ENCODE data around the gene TBC1D9. TPM values are rescaled to one million over a fixed set of nuclear protein-coding genes. Genes with fewer than 3 reads are reported as not detected.

TBC1D9 gene
- total and polyA plus RNA-seq, 10 of the 15 experiments (the other 5 are each of a cell fraction or from before 2014, with no cell fraction given): 0.87 to 14.9 (median 7.1) TPM

DNA sequence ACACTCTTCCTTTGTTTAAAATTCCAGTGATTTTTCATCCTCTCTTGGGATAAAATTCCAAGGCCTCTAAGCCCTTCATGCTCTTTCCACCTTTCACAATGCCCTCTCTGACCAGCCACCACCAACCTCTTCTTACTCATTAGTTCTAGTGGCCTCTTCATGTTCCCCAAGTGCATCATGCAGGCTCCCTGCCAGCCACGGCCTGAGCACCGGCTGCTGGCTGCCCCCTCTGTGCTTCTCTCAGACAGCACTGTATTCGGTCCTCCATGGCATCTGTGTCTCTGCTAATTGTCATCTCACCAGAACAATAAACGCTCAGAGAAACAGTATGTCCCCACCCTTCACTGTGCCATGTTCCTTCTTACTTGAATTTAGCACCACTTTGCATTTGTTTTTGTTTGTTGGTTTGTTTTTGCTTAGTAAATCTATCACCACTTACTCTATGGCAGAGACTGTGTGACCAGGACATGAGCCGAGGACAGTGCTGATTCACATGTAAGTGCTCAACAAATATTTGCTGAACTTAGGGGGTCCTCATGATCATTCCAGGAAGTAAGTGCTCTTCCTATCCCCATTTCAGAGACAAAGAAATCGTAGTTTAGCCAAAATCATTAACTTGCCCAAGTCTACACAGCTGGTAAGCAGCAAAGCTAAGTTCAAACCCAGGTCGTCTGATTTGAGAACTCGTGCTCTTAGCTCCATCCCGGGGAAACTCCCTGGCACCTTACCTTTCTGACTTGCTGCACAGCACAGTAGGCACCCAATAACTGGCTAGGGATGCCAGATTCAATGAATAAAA, 110.4 kb downstream of the TBC1D9 start:
- H2AFZ ChIP-seq (ENCODE audit: control insufficient read depth, low read depth, low read length): no peak overlapping the region
- H3K27ac ChIP-seq (ENCODE audit: control insufficient read depth, insufficient read depth): no peak overlapping the region
- no peak for FAIRE-seq
- RAD21 ChIA-PET (ENCODE audit: unreplicated experiment): no interaction called here
- H3K9ac ChIP-seq (ENCODE audit: control insufficient read depth, insufficient read depth, low read length): no peak overlapping the region
- no peak overlapping the region for H3K4me2 ChIP-seq (ENCODE audit: control insufficient read depth, insufficient read depth)
- ATAC-seq: no peak
- SMC1A ChIA-PET (ENCODE audit: uncharacterized antibody, unreplicated experiment): no interaction called here
- POLR2A ChIA-PET: no interaction called here
- no peaks in the 10 kb centered on the region; a peak in 2 of 4 replicates for H3K36me3 ChIP-seq (ENCODE audit: control insufficient read depth in 2 of 2, insufficient read depth in 2 of 2, low read length in 1 of 2)
- H4K20me1 ChIP-seq (ENCODE audit: control insufficient read depth, insufficient read depth): no peaks in the 10 kb centered on the region
- H3K27me3 ChIP-seq (replicated peaks in 1 of 2; ENCODE audit: control insufficient read depth in 2 of 2, insufficient read depth in 2 of 2, low read length in 1 of 2): no peaks in the 10 kb centered on the region
- TF ChIP-seq, protein P1, sequence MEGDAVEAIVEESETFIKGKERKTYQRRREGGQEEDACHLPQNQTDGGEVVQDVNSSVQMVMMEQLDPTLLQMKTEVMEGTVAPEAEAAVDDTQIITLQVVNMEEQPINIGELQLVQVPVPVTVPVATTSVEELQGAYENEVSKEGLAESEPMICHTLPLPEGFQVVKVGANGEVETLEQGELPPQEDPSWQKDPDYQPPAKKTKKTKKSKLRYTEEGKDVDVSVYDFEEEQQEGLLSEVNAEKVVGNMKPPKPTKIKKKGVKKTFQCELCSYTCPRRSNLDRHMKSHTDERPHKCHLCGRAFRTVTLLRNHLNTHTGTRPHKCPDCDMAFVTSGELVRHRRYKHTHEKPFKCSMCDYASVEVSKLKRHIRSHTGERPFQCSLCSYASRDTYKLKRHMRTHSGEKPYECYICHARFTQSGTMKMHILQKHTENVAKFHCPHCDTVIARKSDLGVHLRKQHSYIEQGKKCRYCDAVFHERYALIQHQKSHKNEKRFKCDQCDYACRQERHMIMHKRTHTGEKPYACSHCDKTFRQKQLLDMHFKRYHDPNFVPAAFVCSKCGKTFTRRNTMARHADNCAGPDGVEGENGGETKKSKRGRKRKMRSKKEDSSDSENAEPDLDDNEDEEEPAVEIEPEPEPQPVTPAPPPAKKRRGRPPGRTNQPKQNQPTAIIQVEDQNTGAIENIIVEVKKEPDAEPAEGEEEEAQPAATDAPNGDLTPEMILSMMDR (IDR thresholded peaks at IDR 0.05 in 2 of 3, conservative IDR thresholded peaks at IDR 0.05 in 1 of 3; ENCODE audit: control insufficient read depth in 2 of 3, extremely low read depth in 1 of 3, insufficient read depth in 1 of 3, low read depth in 3 of 3, low read length in 3 of 3): no peak
- H3K79me2 ChIP-seq (ENCODE audit: control insufficient read depth, insufficient read depth, low read length): no peaks in the 10 kb centered on the region
- H3K9me3 ChIP-seq (replicated peaks; ENCODE audit: control insufficient read depth, insufficient read depth, low read length): no peaks in the 10 kb centered on the region
- no peak overlapping the region for H3K4me3 ChIP-seq
- CTCF ChIA-PET: no interaction called here
- BruUV-seq (replicated peaks): no TSS peak
- intact Hi-C loops (cut with micrococcal nuclease; ENCODE audit: unreplicated experiment): no loop called here
- 23% methylated on average over 9 of the region's 9 CpGs for WGBS (ENCODE audit: insufficient coverage, insufficient replicate concordance, low lambda C conversion rate, missing lambda C conversion rate)
- H3K4me1 ChIP-seq (ENCODE audit: control insufficient read depth, insufficient read depth, low read length): no peaks in the 10 kb centered on the region
- DNase-seq (ENCODE audit: low read depth, low spot score): no peak
- in situ Hi-C loops (cut with MboI): no loop called here

DNA sequence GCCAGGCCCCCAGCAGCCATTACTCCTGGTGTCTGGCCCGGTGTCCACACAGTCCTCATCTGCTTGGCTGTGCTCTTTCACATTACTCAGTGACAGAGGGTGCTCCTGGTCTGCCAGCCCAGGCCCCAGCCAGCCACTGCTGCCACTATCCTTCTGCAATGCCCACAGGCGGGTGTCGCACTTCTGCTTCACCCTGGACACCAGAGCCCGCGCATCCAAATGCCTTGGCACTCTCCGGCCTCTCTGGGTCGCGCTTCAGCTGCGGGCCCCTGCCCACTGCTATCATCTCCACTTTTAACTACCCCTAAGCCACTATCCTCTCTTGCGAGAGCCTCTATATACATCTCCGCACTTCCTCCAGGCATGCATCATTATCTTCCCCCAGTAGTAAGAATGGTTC, 111.0 kb downstream of the TBC1D9 start:
- RAD21 ChIA-PET (ENCODE audit: unreplicated experiment): no interaction called here
- H3K4me3 ChIP-seq: no peak overlapping the region
- SMC1A ChIA-PET (ENCODE audit: uncharacterized antibody, unreplicated experiment): no interaction called here
- H3K36me3 ChIP-seq (ENCODE audit: control insufficient read depth in 2 of 2, insufficient read depth in 2 of 2, low read length in 1 of 2): no peaks in the 10 kb centered on the region; a peak in 2 of 4 replicates
- FAIRE-seq: no peak
- H4K20me1 ChIP-seq (ENCODE audit: control insufficient read depth, insufficient read depth): no peaks in the 10 kb centered on the region
- no peaks in the 10 kb centered on the region for H3K79me2 ChIP-seq (ENCODE audit: control insufficient read depth, insufficient read depth, low read length)
- BruUV-seq (replicated peaks): no TSS peak
- H3K27ac ChIP-seq (ENCODE audit: control insufficient read depth, insufficient read depth): no peak overlapping the region
- in situ Hi-C loops (cut with MboI): no loop called here
- no peaks in the 10 kb centered on the region for H3K27me3 ChIP-seq (replicated peaks in 1 of 2; ENCODE audit: control insufficient read depth in 2 of 2, insufficient read depth in 2 of 2, low read length in 1 of 2)
- no peak for ATAC-seq
- H3K4me2 ChIP-seq (ENCODE audit: control insufficient read depth, insufficient read depth): no peak overlapping the region
- H3K4me1 ChIP-seq (ENCODE audit: control insufficient read depth, insufficient read depth, low read length): no peaks in the 10 kb centered on the region
- POLR2A ChIA-PET: no interaction called here
- 58% methylated on average over 11 of the region's 11 CpGs for WGBS (ENCODE audit: insufficient coverage, insufficient replicate concordance, low lambda C conversion rate, missing lambda C conversion rate)
- H2AFZ ChIP-seq (ENCODE audit: control insufficient read depth, low read depth, low read length): no peak overlapping the region
- DNase-seq (ENCODE audit: low read depth, low spot score): no peak
- H3K9ac ChIP-seq (ENCODE audit: control insufficient read depth, insufficient read depth, low read length): no peak overlapping the region
- intact Hi-C loops (cut with micrococcal nuclease; ENCODE audit: unreplicated experiment): no loop called here
- CTCF ChIA-PET: no interaction called here
- no peaks in the 10 kb centered on the region for H3K9me3 ChIP-seq (replicated peaks; ENCODE audit: control insufficient read depth, insufficient read depth, low read length)
- no peak for TF ChIP-seq ZNF274 (IDR thresholded peaks at IDR 0.05; ENCODE audit: insufficient read depth, insufficient read length)
- TF ChIP-seq STAT1 (conservative IDR thresholded peaks at IDR 0.05): no peak
- TF ChIP-seq, protein P2, sequence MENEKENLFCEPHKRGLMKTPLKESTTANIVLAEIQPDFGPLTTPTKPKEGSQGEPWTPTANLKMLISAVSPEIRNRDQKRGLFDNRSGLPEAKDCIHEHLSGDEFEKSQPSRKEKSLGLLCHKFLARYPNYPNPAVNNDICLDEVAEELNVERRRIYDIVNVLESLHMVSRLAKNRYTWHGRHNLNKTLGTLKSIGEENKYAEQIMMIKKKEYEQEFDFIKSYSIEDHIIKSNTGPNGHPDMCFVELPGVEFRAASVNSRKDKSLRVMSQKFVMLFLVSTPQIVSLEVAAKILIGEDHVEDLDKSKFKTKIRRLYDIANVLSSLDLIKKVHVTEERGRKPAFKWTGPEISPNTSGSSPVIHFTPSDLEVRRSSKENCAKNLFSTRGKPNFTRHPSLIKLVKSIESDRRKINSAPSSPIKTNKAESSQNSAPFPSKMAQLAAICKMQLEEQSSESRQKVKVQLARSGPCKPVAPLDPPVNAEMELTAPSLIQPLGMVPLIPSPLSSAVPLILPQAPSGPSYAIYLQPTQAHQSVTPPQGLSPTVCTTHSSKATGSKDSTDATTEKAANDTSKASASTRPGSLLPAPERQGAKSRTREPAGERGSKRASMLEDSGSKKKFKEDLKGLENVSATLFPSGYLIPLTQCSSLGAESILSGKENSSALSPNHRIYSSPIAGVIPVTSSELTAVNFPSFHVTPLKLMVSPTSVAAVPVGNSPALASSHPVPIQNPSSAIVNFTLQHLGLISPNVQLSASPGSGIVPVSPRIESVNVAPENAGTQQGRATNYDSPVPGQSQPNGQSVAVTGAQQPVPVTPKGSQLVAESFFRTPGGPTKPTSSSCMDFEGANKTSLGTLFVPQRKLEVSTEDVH (IDR thresholded peaks at IDR 0.05; ENCODE audit: low read depth, partially characterized antibody): no peak
- no peak for TF ChIP-seq TAF1 (IDR thresholded peaks at IDR 0.05; ENCODE audit: borderline replicate concordance, low read depth, low read length)
- TF ChIP-seq, protein P3, sequence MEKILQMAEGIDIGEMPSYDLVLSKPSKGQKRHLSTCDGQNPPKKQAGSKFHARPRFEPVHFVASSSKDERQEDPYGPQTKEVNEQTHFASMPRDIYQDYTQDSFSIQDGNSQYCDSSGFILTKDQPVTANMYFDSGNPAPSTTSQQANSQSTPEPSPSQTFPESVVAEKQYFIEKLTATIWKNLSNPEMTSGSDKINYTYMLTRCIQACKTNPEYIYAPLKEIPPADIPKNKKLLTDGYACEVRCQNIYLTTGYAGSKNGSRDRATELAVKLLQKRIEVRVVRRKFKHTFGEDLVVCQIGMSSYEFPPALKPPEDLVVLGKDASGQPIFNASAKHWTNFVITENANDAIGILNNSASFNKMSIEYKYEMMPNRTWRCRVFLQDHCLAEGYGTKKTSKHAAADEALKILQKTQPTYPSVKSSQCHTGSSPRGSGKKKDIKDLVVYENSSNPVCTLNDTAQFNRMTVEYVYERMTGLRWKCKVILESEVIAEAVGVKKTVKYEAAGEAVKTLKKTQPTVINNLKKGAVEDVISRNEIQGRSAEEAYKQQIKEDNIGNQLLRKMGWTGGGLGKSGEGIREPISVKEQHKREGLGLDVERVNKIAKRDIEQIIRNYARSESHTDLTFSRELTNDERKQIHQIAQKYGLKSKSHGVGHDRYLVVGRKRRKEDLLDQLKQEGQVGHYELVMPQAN (conservative IDR thresholded peaks at IDR 0.05): no peak
- TF ChIP-seq, protein P4, sequence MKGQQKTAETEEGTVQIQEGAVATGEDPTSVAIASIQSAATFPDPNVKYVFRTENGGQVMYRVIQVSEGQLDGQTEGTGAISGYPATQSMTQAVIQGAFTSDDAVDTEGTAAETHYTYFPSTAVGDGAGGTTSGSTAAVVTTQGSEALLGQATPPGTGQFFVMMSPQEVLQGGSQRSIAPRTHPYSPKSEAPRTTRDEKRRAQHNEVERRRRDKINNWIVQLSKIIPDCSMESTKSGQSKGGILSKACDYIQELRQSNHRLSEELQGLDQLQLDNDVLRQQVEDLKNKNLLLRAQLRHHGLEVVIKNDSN (IDR thresholded peaks at IDR 0.05; ENCODE audit: borderline replicate concordance, extremely low read length, insufficient read depth, low read depth, low read length): no peak
- TF ChIP-seq HCFC1 (IDR thresholded peaks at IDR 0.05; ENCODE audit: low read length): no peak
